HCT116 (cell line): ENCODE results near the gene SKIC8.

ENCODE experiments used
- POLR2AphosphoS5 ChIP-seq: IDR thresholded peaks from 2 replicates; pipeline ENCODE4 v1.6.1; 2011; ENCODE audit warnings: mild to moderate bottlenecking, low read depth, low read length, moderate library complexity
- TF ChIP-seq, protein P1 (sequence below), 3 experiments: fragments of 200-600 bp in 1 of 3; sonication (generic) in 1 of 3; IDR thresholded peaks in 2 of 3; conservative IDR thresholded peaks in 1 of 3; 2 replicates each; pipeline ENCODE4 v1.5.1; 2012 to 2017; ENCODE audit warnings: low read depth in 2 of 3, low read length in 2 of 3, antibody characterized with exemption in 1 of 3, borderline replicate concordance in 1 of 3, control low read depth in 1 of 3, mild to moderate bottlenecking in 1 of 3, mixed read lengths in 1 of 3, mixed run types in 1 of 3, moderate library complexity in 1 of 3; ENCODE audit not compliant: insufficient read depth in 1 of 3

- TF ChIP-seq, protein P1, sequence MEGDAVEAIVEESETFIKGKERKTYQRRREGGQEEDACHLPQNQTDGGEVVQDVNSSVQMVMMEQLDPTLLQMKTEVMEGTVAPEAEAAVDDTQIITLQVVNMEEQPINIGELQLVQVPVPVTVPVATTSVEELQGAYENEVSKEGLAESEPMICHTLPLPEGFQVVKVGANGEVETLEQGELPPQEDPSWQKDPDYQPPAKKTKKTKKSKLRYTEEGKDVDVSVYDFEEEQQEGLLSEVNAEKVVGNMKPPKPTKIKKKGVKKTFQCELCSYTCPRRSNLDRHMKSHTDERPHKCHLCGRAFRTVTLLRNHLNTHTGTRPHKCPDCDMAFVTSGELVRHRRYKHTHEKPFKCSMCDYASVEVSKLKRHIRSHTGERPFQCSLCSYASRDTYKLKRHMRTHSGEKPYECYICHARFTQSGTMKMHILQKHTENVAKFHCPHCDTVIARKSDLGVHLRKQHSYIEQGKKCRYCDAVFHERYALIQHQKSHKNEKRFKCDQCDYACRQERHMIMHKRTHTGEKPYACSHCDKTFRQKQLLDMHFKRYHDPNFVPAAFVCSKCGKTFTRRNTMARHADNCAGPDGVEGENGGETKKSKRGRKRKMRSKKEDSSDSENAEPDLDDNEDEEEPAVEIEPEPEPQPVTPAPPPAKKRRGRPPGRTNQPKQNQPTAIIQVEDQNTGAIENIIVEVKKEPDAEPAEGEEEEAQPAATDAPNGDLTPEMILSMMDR (IDR thresholded peaks at IDR 0.05 in 2 of 3, conservative IDR thresholded peaks at IDR 0.05 in 1 of 3; ENCODE audit: borderline replicate concordance in 1 of 3, insufficient read depth in 1 of 3, low read depth in 2 of 3, low read length in 2 of 3), result no peak
- no peak for TF ChIP-seq POLR2AphosphoS5
Observed at GRCh38 chr15:78282324-78282723, 17.1 kb downstream of the SKIC8 start.
